KMS-11 (cell line): ENCODE data around the gene VWCE.

Source experiments
- H2AFZ ChIP-seq: fragments of 200-600 bp; sonication (generic); 2 replicates; pipeline ENCODE4 v1.6.1; 2016; ENCODE audit warnings: antibody characterized with exemption, mixed run types, low read depth
- H3K27ac ChIP-seq: fragments of 200-600 bp; sonication (generic); 2 replicates; pipeline ENCODE4 v1.6.1; 2016; ENCODE audit warnings: mild to moderate bottlenecking, mixed run types
- H3K27me3 ChIP-seq: fragments of 200-600 bp; sonication (generic); 2 replicates; pipeline ENCODE4 v1.6.1; 2017; ENCODE audit warnings: mild to moderate bottlenecking, low read depth, mixed run types, moderate library complexity; ENCODE audit not compliant: insufficient read depth
- H3K36me3 ChIP-seq: fragments of 200-600 bp; sonication (generic); 2 replicates; pipeline ENCODE4 v1.6.1; 2017; ENCODE audit warnings: mild to moderate bottlenecking, mixed run types; ENCODE audit not compliant: insufficient read depth
- H3K4me1 ChIP-seq: fragments of 200-600 bp; sonication (generic); 2 replicates; pipeline ENCODE4 v1.6.1; 2016; ENCODE audit warnings: mild to moderate bottlenecking, low read depth, mixed run types; ENCODE audit not compliant: poor library complexity, severe bottlenecking
- H3K4me2 ChIP-seq: fragments of 200-600 bp; sonication (generic); 2 replicates; pipeline ENCODE4 v1.7.0; 2016; ENCODE audit warnings: mild to moderate bottlenecking, mixed run types
- H3K4me3 ChIP-seq: fragments of 200-600 bp; sonication (generic); IDR thresholded peaks from 2 replicates; pipeline ENCODE4 v1.6.1; 2017; ENCODE audit warnings: low read depth, low read length, mixed read lengths; ENCODE audit not compliant: insufficient read depth
- H3K79me2 ChIP-seq: fragments of 200-600 bp; sonication (generic); 2 replicates; pipeline ENCODE4 v1.6.1; 2016; ENCODE audit warnings: low read depth, mixed run types; ENCODE audit not compliant: insufficient read depth
- H3K9ac ChIP-seq: fragments of 200-600 bp; sonication (generic); 2 replicates; pipeline ENCODE4 v1.6.1; 2016; ENCODE audit warnings: mild to moderate bottlenecking, mixed run types
- H4K20me1 ChIP-seq: fragments of 200-600 bp; sonication (generic); 2 replicates; pipeline ENCODE4 v1.6.1; 2016; ENCODE audit warnings: mild to moderate bottlenecking, mixed run types; ENCODE audit not compliant: insufficient read depth
- TF ChIP-seq, protein P1 (sequence below): fragments of 200-600 bp; sonication (generic); conservative IDR thresholded peaks from 2 replicates; pipeline ENCODE4 v1.6.1; 2017; ENCODE audit warnings: low read depth, mild to moderate bottlenecking, antibody characterized with exemption, low read length, moderate library complexity, mixed read lengths

VWCE gene

DNA sequence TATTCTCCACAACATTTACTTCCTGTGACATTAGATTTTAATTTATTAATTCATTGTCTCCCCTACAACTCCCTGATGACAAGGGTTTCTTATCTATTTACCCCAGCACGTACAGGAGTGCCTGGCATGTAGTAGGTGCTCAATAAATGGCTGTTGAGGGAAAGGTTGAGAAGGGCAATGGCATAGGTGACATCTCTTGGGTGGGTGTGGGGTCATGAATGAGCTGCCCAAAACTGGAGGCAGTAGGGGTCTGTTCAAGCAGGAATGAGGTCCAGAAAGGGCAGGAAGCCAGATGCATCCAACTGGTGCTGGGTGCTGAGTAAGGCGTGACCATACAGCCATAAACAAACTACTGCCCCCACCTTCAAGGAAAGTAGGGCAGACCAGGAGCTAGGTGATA, 2.8 kb downstream of the VWCE start:
- Histone ChIP-seq H3K9ac (no peak overlapping the region), H3K36me3 (no peaks in the 10 kb centered on the region), H3K27ac (no peak overlapping the region), H2AFZ (no peak overlapping the region), H3K79me2 (no peaks in the 10 kb centered on the region), H4K20me1 (no peaks in the 10 kb centered on the region), H3K4me1 (peaks cover 32% of the 10 kb centered on the region), H3K27me3 (no peaks in the 10 kb centered on the region), H3K4me2 (no peak overlapping the region; the same call in 1 of the 2 replicates), H3K4me3 (no peak overlapping the region)
- TF ChIP-seq, protein P1, sequence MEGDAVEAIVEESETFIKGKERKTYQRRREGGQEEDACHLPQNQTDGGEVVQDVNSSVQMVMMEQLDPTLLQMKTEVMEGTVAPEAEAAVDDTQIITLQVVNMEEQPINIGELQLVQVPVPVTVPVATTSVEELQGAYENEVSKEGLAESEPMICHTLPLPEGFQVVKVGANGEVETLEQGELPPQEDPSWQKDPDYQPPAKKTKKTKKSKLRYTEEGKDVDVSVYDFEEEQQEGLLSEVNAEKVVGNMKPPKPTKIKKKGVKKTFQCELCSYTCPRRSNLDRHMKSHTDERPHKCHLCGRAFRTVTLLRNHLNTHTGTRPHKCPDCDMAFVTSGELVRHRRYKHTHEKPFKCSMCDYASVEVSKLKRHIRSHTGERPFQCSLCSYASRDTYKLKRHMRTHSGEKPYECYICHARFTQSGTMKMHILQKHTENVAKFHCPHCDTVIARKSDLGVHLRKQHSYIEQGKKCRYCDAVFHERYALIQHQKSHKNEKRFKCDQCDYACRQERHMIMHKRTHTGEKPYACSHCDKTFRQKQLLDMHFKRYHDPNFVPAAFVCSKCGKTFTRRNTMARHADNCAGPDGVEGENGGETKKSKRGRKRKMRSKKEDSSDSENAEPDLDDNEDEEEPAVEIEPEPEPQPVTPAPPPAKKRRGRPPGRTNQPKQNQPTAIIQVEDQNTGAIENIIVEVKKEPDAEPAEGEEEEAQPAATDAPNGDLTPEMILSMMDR, result no peak

- TF ChIP-seq, protein P1, result no peak
- Histone ChIP-seq H3K9ac (no peak overlapping the region), H4K20me1 (no peaks in the 10 kb centered on the region), H3K79me2 (no peaks in the 10 kb centered on the region), H2AFZ (no peak overlapping the region), H3K4me2 (no peak overlapping the region), H3K4me3 (no peak overlapping the region), H3K4me1 (peaks cover 20% of the 10 kb centered on the region), H3K27ac (no peak overlapping the region), H3K27me3 (no peaks in the 10 kb centered on the region), H3K36me3 (no peaks in the 10 kb centered on the region)
Observed at GRCh38 chr11:61290905-61291690, 4.0 kb downstream of the VWCE start.

- Histone ChIP-seq H2AFZ (no peak overlapping the region), H4K20me1 (no peaks in the 10 kb centered on the region), H3K27ac (no peak overlapping the region), H3K4me3 (no peak overlapping the region), H3K9ac (no peak overlapping the region), H3K27me3 (no peaks in the 10 kb centered on the region), H3K4me1 (peaks cover 2% of the 10 kb centered on the region), H3K36me3 (no peaks in the 10 kb centered on the region), H3K79me2 (no peaks in the 10 kb centered on the region), H3K4me2 (no peak overlapping the region)
- TF ChIP-seq, protein P1, result no peak
Observed at GRCh38 chr11:61287338-61287977, 7.7 kb downstream of the VWCE start.

DNA sequence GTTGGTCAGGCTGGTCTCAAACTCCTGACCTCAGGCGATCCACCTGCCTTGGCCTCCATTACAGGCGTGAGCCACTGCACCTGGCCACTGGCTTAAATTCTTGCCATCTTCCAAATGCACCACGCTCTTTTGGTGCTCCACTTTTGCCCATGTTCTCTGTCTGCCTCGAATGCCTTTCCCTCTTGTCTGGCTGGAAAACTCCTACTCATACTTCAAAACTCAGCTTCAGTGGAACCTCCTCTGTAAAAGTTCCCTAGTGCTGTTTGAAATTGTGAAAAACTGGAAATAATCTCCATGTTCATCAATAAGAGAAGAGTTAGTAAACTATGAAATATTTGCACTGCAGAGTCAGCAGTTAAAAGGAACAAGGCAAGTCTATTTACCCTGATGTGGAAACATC, 11.5 kb downstream of the VWCE start:
- no peaks in the 10 kb centered on the region for H4K20me1 ChIP-seq
- no peak overlapping the region for H3K4me2 ChIP-seq
- TF ChIP-seq, protein P1, result no peak
- H2AFZ ChIP-seq, result no peak overlapping the region
- H3K27me3 ChIP-seq, result no peaks in the 10 kb centered on the region
- no peaks in the 10 kb centered on the region for H3K36me3 ChIP-seq
- H3K27ac ChIP-seq, result no peak overlapping the region
- no peak overlapping the region for H3K4me3 ChIP-seq
- no peaks in the 10 kb centered on the region for H3K4me1 ChIP-seq
- no peak overlapping the region for H3K9ac ChIP-seq
- no peaks in the 10 kb centered on the region for H3K79me2 ChIP-seq
